PC-9 (cell line): Measurements from ENCODE around the gene FFAR3.

Source experiments
- EZH2 ChIP-seq: fragments of 200-600 bp; sonication (generic); IDR thresholded peaks from 2 replicates; pipeline ENCODE4 v1.8.0; 2017; ENCODE audit warnings: antibody characterized with exemption, low read depth
- TF ChIP-seq, protein P1 (sequence below): fragments of 200-600 bp; sonication (generic); conservative IDR thresholded peaks from 2 replicates; pipeline ENCODE4 v1.6.1; 2017; ENCODE audit warnings: mixed run types, antibody characterized with exemption, mild to moderate bottlenecking, moderate library complexity

DNA sequence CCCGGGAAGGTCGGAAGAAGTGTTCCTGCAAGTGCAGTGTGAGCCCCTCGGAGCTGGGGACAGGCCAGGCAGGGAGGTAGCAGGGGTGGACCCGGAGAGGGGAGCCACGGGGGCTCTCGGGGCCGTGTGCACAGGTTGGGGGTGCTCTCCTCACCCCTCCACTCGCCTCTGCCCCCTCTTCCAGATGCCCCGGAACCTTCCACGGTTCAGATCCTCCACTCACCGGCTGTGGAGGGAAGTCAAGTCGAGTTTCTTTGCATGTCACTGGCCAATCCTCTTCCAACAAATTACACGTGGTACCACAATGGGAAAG is 20.3 kb upstream of the FFAR3 start:
- TF ChIP-seq, protein P1, sequence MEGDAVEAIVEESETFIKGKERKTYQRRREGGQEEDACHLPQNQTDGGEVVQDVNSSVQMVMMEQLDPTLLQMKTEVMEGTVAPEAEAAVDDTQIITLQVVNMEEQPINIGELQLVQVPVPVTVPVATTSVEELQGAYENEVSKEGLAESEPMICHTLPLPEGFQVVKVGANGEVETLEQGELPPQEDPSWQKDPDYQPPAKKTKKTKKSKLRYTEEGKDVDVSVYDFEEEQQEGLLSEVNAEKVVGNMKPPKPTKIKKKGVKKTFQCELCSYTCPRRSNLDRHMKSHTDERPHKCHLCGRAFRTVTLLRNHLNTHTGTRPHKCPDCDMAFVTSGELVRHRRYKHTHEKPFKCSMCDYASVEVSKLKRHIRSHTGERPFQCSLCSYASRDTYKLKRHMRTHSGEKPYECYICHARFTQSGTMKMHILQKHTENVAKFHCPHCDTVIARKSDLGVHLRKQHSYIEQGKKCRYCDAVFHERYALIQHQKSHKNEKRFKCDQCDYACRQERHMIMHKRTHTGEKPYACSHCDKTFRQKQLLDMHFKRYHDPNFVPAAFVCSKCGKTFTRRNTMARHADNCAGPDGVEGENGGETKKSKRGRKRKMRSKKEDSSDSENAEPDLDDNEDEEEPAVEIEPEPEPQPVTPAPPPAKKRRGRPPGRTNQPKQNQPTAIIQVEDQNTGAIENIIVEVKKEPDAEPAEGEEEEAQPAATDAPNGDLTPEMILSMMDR = no peak
- TF ChIP-seq EZH2 = no peak
